HL-60/S4 treated with retinoic acid at 250 ng/mL for 4 days and 3 days (cell line): ENCODE results near the gene MSMP.

Experiments
- in situ Hi-C: fragments of 300-500 bp; cut with MboI; formaldehyde crosslinking; loops from 2 replicates; pipeline ENCODE4 v1.7.0; 2022; ENCODE audit warnings: low sequenced_read_pairs

Gene MSMP

GRCh38 chr9:35725362-35725761 is 28.7 kb downstream of the MSMP start:
- in situ Hi-C loops: no loop called here

- in situ Hi-C loops: loop anchor here (25.0 kb wide), 1 partner anchor 662 kb away; the partner anchor contains the start of gene VCP
These were observed 30.2 kb downstream of the MSMP start for GRCh38 chr9:35723908-35724307.

- in situ Hi-C loops: loop anchor here (25.0 kb wide), 1 partner anchor 661 kb away; the partner anchor contains the start of gene VCP
These were observed 30.6 kb downstream of the MSMP start for GRCh38 chr9:35723426-35723825.

- in situ Hi-C loops: loop anchor here (25.0 kb wide), 1 partner anchor 657 kb away; the partner anchor contains the start of gene VCP
These were observed 34.5 kb downstream of the MSMP start for GRCh38 chr9:35719546-35719945.

- in situ Hi-C loops: loop anchor here (25.0 kb wide), 1 partner anchor 657 kb away; the partner anchor contains the start of gene VCP
These were observed 35.2 kb downstream of the MSMP start for GRCh38 chr9:35718721-35719511.

GRCh38 chr9:35717132-35717870 is 36.8 kb downstream of the MSMP start:
- in situ Hi-C loops: loop anchor here (25.0 kb wide), 1 partner anchor 655 kb away; the partner anchor contains the start of gene VCP

GRCh38 chr9:35716230-35716629 is 37.8 kb downstream of the MSMP start:
- in situ Hi-C loops: loop anchor here (25.0 kb wide), 1 partner anchor 654 kb away; the partner anchor contains the start of gene VCP

- in situ Hi-C loops: loop anchor here (25.0 kb wide), 1 partner anchor 652 kb away; the partner anchor contains the start of gene VCP
These were observed 39.4 kb downstream of the MSMP start for GRCh38 chr9:35714579-35715252.

- in situ Hi-C loops: loop anchor here (25.0 kb wide), 1 partner anchor 652 kb away; the partner anchor contains the start of gene VCP
These were observed 40.0 kb downstream of the MSMP start for GRCh38 chr9:35714123-35714522.

- in situ Hi-C loops: loop anchor here (25.0 kb wide), 1 partner anchor 651 kb away; the partner anchor contains the start of gene VCP
These were observed 40.5 kb downstream of the MSMP start for GRCh38 chr9:35713578-35713977.

GRCh38 chr9:35712762-35713400 is 41.2 kb downstream of the MSMP start:
- in situ Hi-C loops: loop anchor here (25.0 kb wide), 1 partner anchor 651 kb away; the partner anchor contains the start of gene VCP

- in situ Hi-C loops: loop anchor here (25.0 kb wide), 1 partner anchor 649 kb away; the partner anchor contains the start of gene VCP
These were observed 42.3 kb downstream of the MSMP start for GRCh38 chr9:35711501-35712428.

- in situ Hi-C loops: loop anchor here (25.0 kb wide), 1 partner anchor 649 kb away; the partner anchor contains the start of gene VCP
These were observed 43.1 kb downstream of the MSMP start for GRCh38 chr9:35710818-35711500.

- in situ Hi-C loops: loop anchor here (25.0 kb wide), 1 partner anchor 646 kb away; the partner anchor contains the start of gene VCP
These were observed 45.9 kb downstream of the MSMP start for GRCh38 chr9:35708146-35708545.

GRCh38 chr9:35706951-35707350 is 47.1 kb downstream of the MSMP start:
- in situ Hi-C loops: loop anchor here (25.0 kb wide), 1 partner anchor 645 kb away; the partner anchor contains the start of gene VCP

- in situ Hi-C loops: loop anchor here (25.0 kb wide), 1 partner anchor 644 kb away; the partner anchor contains the start of gene VCP
These were observed 48.1 kb downstream of the MSMP start for GRCh38 chr9:35705836-35706430.

- in situ Hi-C loops: loop anchor here (25.0 kb wide), 1 partner anchor 643 kb away; the partner anchor contains the start of gene VCP
These were observed 48.7 kb downstream of the MSMP start for GRCh38 chr9:35705372-35705771.
